H9 (cell line): ENCODE measurements around the gene CALCA. TPM values are rescaled to one million over a fixed set of nuclear protein-coding genes. Genes with fewer than 3 reads are reported as not detected.
A peak's percentile ranks its signal among the peaks of the same experiment; 100 is the strongest.

Source experiments
- DNase-seq: peaks from one replicate; pipeline ENCODE4 v3.0.0-alpha.2; 2017
- H2AFZ ChIP-seq: one replicate; pipeline ENCODE4 v1.6.1; 2013; ENCODE audit warnings: mild to moderate bottlenecking, low read length, control low read depth, moderate library complexity
- H2AK5ac ChIP-seq: 2 replicates; pipeline ENCODE4 v1.6.1; 2013; ENCODE audit warnings: low read length, control low read depth, mixed read lengths; ENCODE audit not compliant: insufficient read length
- H2BK120ac ChIP-seq: one replicate; pipeline ENCODE4 v1.6.1; 2013; ENCODE audit warnings: low read depth, mild to moderate bottlenecking, low read length, control low read depth, inconsistent platforms; ENCODE audit not compliant: poor library complexity, severe bottlenecking
- H2BK12ac ChIP-seq: 2 replicates; pipeline ENCODE4 v1.6.1; 2013; ENCODE audit warnings: low read length, control low read depth, mixed read lengths, low read depth; ENCODE audit not compliant: insufficient read length
- H2BK15ac ChIP-seq: 2 replicates; pipeline ENCODE4 v1.6.1; 2013; ENCODE audit warnings: low read depth, low read length, control low read depth
- H2BK20ac ChIP-seq: one replicate; pipeline ENCODE4 v1.6.1; 2013; ENCODE audit warnings: low read depth, mild to moderate bottlenecking, low read length, control low read depth, inconsistent platforms; ENCODE audit not compliant: poor library complexity, severe bottlenecking
- H2BK5ac ChIP-seq: 2 replicates; pipeline ENCODE4 v1.6.1; 2013; ENCODE audit warnings: low read length, control low read depth, mixed read lengths; ENCODE audit not compliant: insufficient read length
- H3K14ac ChIP-seq: 2 replicates; pipeline ENCODE4 v1.6.1; 2013; ENCODE audit warnings: low read length, control low read depth; ENCODE audit not compliant: insufficient read depth
- H3K18ac ChIP-seq: 2 replicates; pipeline ENCODE4 v1.6.1; 2013; ENCODE audit warnings: low read depth, mild to moderate bottlenecking, mixed read lengths, low read length, control low read depth; ENCODE audit not compliant: insufficient read length
- H3K23ac ChIP-seq: 2 replicates; pipeline ENCODE4 v1.6.1; 2013; ENCODE audit warnings: low read length, control low read depth, mixed read lengths, low read depth; ENCODE audit not compliant: insufficient read length
- H3K23me2 ChIP-seq: 2 replicates; pipeline ENCODE4 v1.6.1; 2013; ENCODE audit warnings: low read depth, mild to moderate bottlenecking, mixed read lengths, low read length, control low read depth; ENCODE audit not compliant: insufficient read length, poor library complexity, severe bottlenecking
- H3K27ac ChIP-seq: 2 replicates; pipeline ENCODE4 v1.5.1; 2013; ENCODE audit warnings: low read length, control low read depth, mixed read lengths, low read depth; ENCODE audit not compliant: insufficient read length
- H3K27me3 ChIP-seq: 2 replicates; pipeline ENCODE4 v1.6.1; 2013; ENCODE audit warnings: low read length, control low read depth, inconsistent platforms; ENCODE audit not compliant: insufficient read depth
- H3K4ac ChIP-seq: 2 replicates; pipeline ENCODE4 v1.6.1; 2013; ENCODE audit warnings: low read depth, mild to moderate bottlenecking, control low read depth, inconsistent platforms, low read length, moderate library complexity
- H3K4me1 ChIP-seq: 2 replicates; pipeline ENCODE4 v1.6.1; 2013; ENCODE audit warnings: low read length, control low read depth, inconsistent platforms; ENCODE audit not compliant: insufficient read depth
- H3K4me2 ChIP-seq: 2 replicates; pipeline ENCODE4 v1.6.1; 2013; ENCODE audit warnings: low read length, control low read depth, mixed read lengths; ENCODE audit not compliant: insufficient read length, insufficient read depth
- H3K56ac ChIP-seq: 2 replicates; pipeline ENCODE4 v1.6.1; 2013; ENCODE audit warnings: low read depth, mild to moderate bottlenecking, mixed read lengths, low read length, control low read depth; ENCODE audit not compliant: insufficient read length
- H3K79me1 ChIP-seq: 2 replicates; pipeline ENCODE4 v1.6.1; 2013; ENCODE audit warnings: low read depth, mild to moderate bottlenecking, moderate library complexity, low read length, control low read depth, inconsistent platforms; ENCODE audit not compliant: insufficient read depth, poor library complexity, severe bottlenecking
- H3K79me2 ChIP-seq: 2 replicates; pipeline ENCODE4 v1.6.1; 2013; ENCODE audit warnings: low read length, control low read depth, inconsistent platforms; ENCODE audit not compliant: insufficient read depth
- H3K9ac ChIP-seq: 2 replicates; pipeline ENCODE4 v1.6.1; 2013; ENCODE audit warnings: low read length, control low read depth, mixed read lengths; ENCODE audit not compliant: insufficient read length; ENCODE audit errors: extremely low read depth
- H3K9me3 ChIP-seq: one replicate; pipeline ENCODE4 v1.6.1; 2013; ENCODE audit warnings: low read depth, low read length, inconsistent platforms; ENCODE audit not compliant: control insufficient read depth
- H3T11ph ChIP-seq: one replicate; pipeline ENCODE4 v1.6.1; 2013; ENCODE audit warnings: mild to moderate bottlenecking, low read length, control low read depth, inconsistent platforms
- H4K20me1 ChIP-seq: one replicate; pipeline ENCODE4 v1.6.1; 2013; ENCODE audit not compliant: control insufficient read depth, insufficient read length, insufficient read depth
- H4K5ac ChIP-seq: 2 replicates; pipeline ENCODE4 v1.6.1; 2013; ENCODE audit warnings: low read depth, mild to moderate bottlenecking, mixed read lengths, low read length, control low read depth; ENCODE audit not compliant: insufficient read length
- H4K8ac ChIP-seq: replicated peaks from 2 replicates; pipeline ENCODE4 v1.6.1; 2013; ENCODE audit warnings: low read length, control low read depth, mixed read lengths, low read depth; ENCODE audit not compliant: insufficient read length
- H4K91ac ChIP-seq: 2 replicates; pipeline ENCODE4 v1.6.1; 2013; ENCODE audit warnings: low read depth, mild to moderate bottlenecking, moderate library complexity, mixed read lengths, low read length, control low read depth; ENCODE audit not compliant: insufficient read length
- H3K27ac Mint-ChIP-seq, 3 experiments: 2 replicates in 2 of 3; 3 replicates in 1 of 3; pipeline ENCODE4 v1.8.0; 2020 to 2021; ENCODE audit warnings: mixed read lengths in 3 of 3, mild to moderate bottlenecking in 1 of 3, moderate library complexity in 1 of 3
- H3K27me3 Mint-ChIP-seq: 2 replicates; pipeline ENCODE4 v1.8.0; 2021; ENCODE audit warnings: low read depth, mild to moderate bottlenecking, moderate library complexity, mixed read lengths
- H3K36me3 Mint-ChIP-seq, 3 experiments: 2 replicates in 2 of 3; 3 replicates in 1 of 3; pipeline ENCODE4 v1.8.0; 2020 to 2021; ENCODE audit warnings: low read depth in 3 of 3, mixed read lengths in 3 of 3; ENCODE audit not compliant: insufficient read depth in 1 of 3
- H3K4me1 Mint-ChIP-seq, 2 experiments: 2 replicates each; pipeline ENCODE4 v1.8.0; 2020; ENCODE audit warnings: mixed read lengths in 2 of 2
- H3K4me3 Mint-ChIP-seq, 2 experiments: 2 replicates in 1 of 2; 3 replicates in 1 of 2; pipeline ENCODE4 v1.8.0; 2020 to 2021; ENCODE audit warnings: mild to moderate bottlenecking in 2 of 2, mixed read lengths in 2 of 2, moderate library complexity in 1 of 2
- H3K9me3 Mint-ChIP-seq, 2 experiments: 2 replicates in 1 of 2; 3 replicates in 1 of 2; pipeline ENCODE4 v1.8.0; 2020; ENCODE audit warnings: mild to moderate bottlenecking in 2 of 2, mixed read lengths in 2 of 2, moderate library complexity in 1 of 2
- CTCF ChIP-seq: fragments of 200-600 bp; sonication (generic); conservative IDR thresholded peaks from 3 replicates; pipeline ENCODE4 v1.8.0; 2021; ENCODE audit warnings: antibody characterized with exemption, mild to moderate bottlenecking
- WGBS: extraction: QIAGEN DNeasy Blood & Tissue Kit; methylation state at CpG from one replicate; pipeline ENCODE4 v1.1.7; 2013; ENCODE audit warnings: missing lambda C conversion rate, low lambda C conversion rate, mixed read lengths; ENCODE audit not compliant: insufficient read length; ENCODE audit errors: extremely low coverage; 5-methylcytosine and 5-hydroxymethylcytosine counted together
- long read RNA-seq: library from polyadenylated mRNA; unstranded; transcript quantifications from one replicate; pipeline ENCODE4 v2.0.0, GENCODE V29; 2020
- total RNA-seq: library from RNA; stranded (reverse); gene quantifications from 2 replicates; pipeline ENCODE4 v1.2.1, GENCODE V29; 2021

CALCA gene
- 0.29 TPM in 1 of 2 replicates, not detected in the other for total RNA-seq
- long read RNA-seq, result 0 reads

- no peaks in the 10 kb centered on the region for H3K79me2 ChIP-seq
- H3K56ac ChIP-seq, result no peak within 1 kb of the TSS
- TF ChIP-seq CTCF, result no peak
- no peak within 1 kb of the TSS for H3T11ph ChIP-seq
- peak within 1 kb of the TSS; percentile 41 to 82 for H3K4me3 Mint-ChIP-seq
- peak; percentile 53 for DNase-seq
- no peaks in the 10 kb centered on the region for H3K9me3 ChIP-seq
- H4K8ac ChIP-seq, result no peak within 1 kb of the TSS
- no peaks in the 10 kb centered on the region; a peak in 2 of 5 replicates for H3K9me3 Mint-ChIP-seq
- H4K5ac ChIP-seq, result no peak within 1 kb of the TSS
- no peak within 1 kb of the TSS; the same call in 1 of the 2 replicates for H3K14ac ChIP-seq
- H2AFZ ChIP-seq, result no peak within 1 kb of the TSS
- no peak within 1 kb of the TSS for H2AK5ac ChIP-seq
- no peak within 1 kb of the TSS for H3K9ac ChIP-seq
- H3K18ac ChIP-seq, result no peak within 1 kb of the TSS
- no peak within 1 kb of the TSS for H2BK20ac ChIP-seq
- peaks cover 93% of the 10 kb centered on the region for H3K27me3 Mint-ChIP-seq
- no peak within 1 kb of the TSS for H2BK120ac ChIP-seq
- peak within 1 kb of the TSS; percentile 77 for H3K4me2 ChIP-seq
- no peaks in the 10 kb centered on the region for H3K79me1 ChIP-seq
- peaks cover 36 to 37% of the 10 kb centered on the region in 2 experiments for H3K4me1 Mint-ChIP-seq
- WGBS, result no CpG with 5 or more reads among the region's 40 CpGs
- H3K27ac ChIP-seq, result no peak within 1 kb of the TSS
- peaks cover 52% of the 10 kb centered on the region for H3K27me3 ChIP-seq
- H3K4me1 ChIP-seq, result peaks cover 4% of the 10 kb centered on the region; the same call in 1 of the 2 replicates
- no peak within 1 kb of the TSS for H3K27ac Mint-ChIP-seq
- H2BK5ac ChIP-seq, result no peak within 1 kb of the TSS
- H3K36me3 Mint-ChIP-seq, result peaks cover 0 to 2% (median 0%) of the 10 kb centered on the region in 3 experiments; a peak in 1 of 7 replicates
- no peak within 1 kb of the TSS for H3K23ac ChIP-seq
- H3K23me2 ChIP-seq, result peaks cover 24% of the 10 kb centered on the region
- no peak within 1 kb of the TSS for H4K91ac ChIP-seq
- H3K4ac ChIP-seq, result no peak within 1 kb of the TSS
- no peak within 1 kb of the TSS for H2BK12ac ChIP-seq
- H4K20me1 ChIP-seq, result no peaks in the 10 kb centered on the region
- H2BK15ac ChIP-seq, result no peak within 1 kb of the TSS; the same call in 1 of the 2 replicates
Measured at GRCh38 chr11:14971865-14972580, at the start of gene CALCA. TSS of gene CALCA (minus strand) at chr11:14972351. CDS start at chr11:14971192, 1,159 bp downstream.
